ENCODE data around the gene APBB2. TPM values are rescaled to one million over a fixed set of nuclear protein-coding genes. Genes with fewer than 3 reads are reported as not detected.

APBB2 gene
- total and polyA plus RNA-seq, 2 donors (not counting 1 experiment from before 2014, with no cell fraction given) = 4.4 to 15.8 TPM

DNA sequence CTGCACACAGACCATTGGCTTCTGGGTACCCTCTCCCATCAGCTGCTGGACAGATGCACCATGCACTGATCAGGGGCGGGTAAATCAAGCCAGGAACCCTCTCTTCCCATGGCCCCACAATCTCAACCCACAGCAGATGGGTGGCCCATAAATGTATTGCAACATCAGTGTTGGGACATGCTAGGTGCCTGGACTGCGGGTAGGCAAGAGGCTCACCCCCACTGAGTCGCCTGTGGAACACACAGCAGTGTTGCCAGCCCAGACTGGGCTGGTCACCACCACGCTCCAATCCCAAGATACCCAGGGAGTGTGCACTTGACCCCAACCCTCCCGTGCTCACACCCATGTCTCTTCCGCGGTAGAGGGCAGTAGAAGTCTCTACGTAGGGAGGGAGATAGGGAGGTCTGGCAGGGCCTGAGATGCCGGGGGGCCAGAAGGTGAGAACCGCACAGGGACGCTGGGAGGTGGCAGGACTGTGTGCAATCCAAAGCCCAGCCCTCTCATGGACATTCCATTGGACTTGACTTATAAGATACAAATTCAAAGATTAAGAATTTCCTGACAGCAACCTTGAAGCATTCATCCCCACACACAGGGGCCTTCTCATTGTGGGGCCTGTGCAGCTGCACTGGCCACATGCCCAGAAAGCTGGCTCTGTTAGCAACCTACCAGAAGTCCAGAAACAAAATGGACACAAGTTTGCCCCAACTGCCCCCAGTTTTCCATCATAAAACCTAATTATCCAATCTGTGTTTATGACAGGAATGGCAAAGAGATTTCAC lies 280.9 kb downstream of the APBB2 start:
- WGBS (ENCODE audit: insufficient coverage) = 94% methylated on average over 5 of the region's 11 CpGs
- no peak overlapping the region for H3K4me3 ChIP-seq (ENCODE audit: control extremely low read depth in 1 of 5, extremely low read depth in 1 of 5, insufficient read depth in 1 of 5, low read depth in 2 of 5, low read length in 4 of 5)
- Mint-ChIP-seq H3K4me3 (no peak overlapping the region), H3K27ac (no peak overlapping the region), H3K4me1 (no peaks in the 10 kb centered on the region), H3K27me3 (peaks cover 8% of the 10 kb centered on the region), H3K9me3 (ENCODE audit: insufficient read depth) (no peaks in the 10 kb centered on the region)
- H3K4me1 ChIP-seq (ENCODE audit: control insufficient read depth in 2 of 2, insufficient read depth in 2 of 2, low read length in 2 of 2) = no peaks in the 10 kb centered on the region
- H3K27ac ChIP-seq (ENCODE audit: low read length in 2 of 2) = no peak overlapping the region
- H3K9me3 ChIP-seq (ENCODE audit: control extremely low read depth in 1 of 3, control insufficient read depth in 2 of 3, insufficient read depth in 1 of 3, low read length in 2 of 3) = no peaks in the 10 kb centered on the region
- CTCF ChIA-PET = no interaction called here
- H4K20me1 ChIP-seq (ENCODE audit: control insufficient read depth, insufficient read depth, low read length, poor library complexity, severe bottlenecking) = no peaks in the 10 kb centered on the region
- POLR2A ChIA-PET = no interaction called here
- no peak overlapping the region for H3K4me2 ChIP-seq (replicated peaks; ENCODE audit: low read depth, low read length, poor library complexity, severe bottlenecking)
- H3K27me3 ChIP-seq (replicated peaks in 1 of 4; ENCODE audit: control extremely low read depth in 1 of 4, control insufficient read depth in 3 of 4, insufficient read depth in 4 of 4, low read length in 3 of 4) = peaks cover 0 to 12% (median 0%) of the 10 kb centered on the region in 4 experiments
- H3K9ac ChIP-seq (ENCODE audit: low read length) = no peak overlapping the region
- DNase-seq (no peak), ATAC-seq (ENCODE audit: low read depth) (no peak)
- H3K36me3 ChIP-seq (replicated peaks in 1 of 2; ENCODE audit: control extremely low read depth in 1 of 2, control insufficient read depth in 1 of 2, extremely low read depth in 1 of 2, insufficient read depth in 2 of 2, low read length in 1 of 2) = no peaks in the 10 kb centered on the region
- TF ChIP-seq EZH2 (IDR thresholded peaks at IDR 0.05; ENCODE audit: borderline replicate concordance, insufficient read depth, low read depth, low read length, poor library complexity, severe bottlenecking) = no peak
- TF ChIP-seq, protein P1, sequence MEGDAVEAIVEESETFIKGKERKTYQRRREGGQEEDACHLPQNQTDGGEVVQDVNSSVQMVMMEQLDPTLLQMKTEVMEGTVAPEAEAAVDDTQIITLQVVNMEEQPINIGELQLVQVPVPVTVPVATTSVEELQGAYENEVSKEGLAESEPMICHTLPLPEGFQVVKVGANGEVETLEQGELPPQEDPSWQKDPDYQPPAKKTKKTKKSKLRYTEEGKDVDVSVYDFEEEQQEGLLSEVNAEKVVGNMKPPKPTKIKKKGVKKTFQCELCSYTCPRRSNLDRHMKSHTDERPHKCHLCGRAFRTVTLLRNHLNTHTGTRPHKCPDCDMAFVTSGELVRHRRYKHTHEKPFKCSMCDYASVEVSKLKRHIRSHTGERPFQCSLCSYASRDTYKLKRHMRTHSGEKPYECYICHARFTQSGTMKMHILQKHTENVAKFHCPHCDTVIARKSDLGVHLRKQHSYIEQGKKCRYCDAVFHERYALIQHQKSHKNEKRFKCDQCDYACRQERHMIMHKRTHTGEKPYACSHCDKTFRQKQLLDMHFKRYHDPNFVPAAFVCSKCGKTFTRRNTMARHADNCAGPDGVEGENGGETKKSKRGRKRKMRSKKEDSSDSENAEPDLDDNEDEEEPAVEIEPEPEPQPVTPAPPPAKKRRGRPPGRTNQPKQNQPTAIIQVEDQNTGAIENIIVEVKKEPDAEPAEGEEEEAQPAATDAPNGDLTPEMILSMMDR (IDR thresholded peaks at IDR 0.05) = no peak
- no peaks in the 10 kb centered on the region for H3K79me2 ChIP-seq (ENCODE audit: control insufficient read depth, insufficient read depth, low read length)
- intact Hi-C loops (cut with micrococcal nuclease) = no loop called here
- H2AFZ ChIP-seq (ENCODE audit: insufficient read depth, low read depth, low read length, poor library complexity, severe bottlenecking) = no peak overlapping the region

DNA sequence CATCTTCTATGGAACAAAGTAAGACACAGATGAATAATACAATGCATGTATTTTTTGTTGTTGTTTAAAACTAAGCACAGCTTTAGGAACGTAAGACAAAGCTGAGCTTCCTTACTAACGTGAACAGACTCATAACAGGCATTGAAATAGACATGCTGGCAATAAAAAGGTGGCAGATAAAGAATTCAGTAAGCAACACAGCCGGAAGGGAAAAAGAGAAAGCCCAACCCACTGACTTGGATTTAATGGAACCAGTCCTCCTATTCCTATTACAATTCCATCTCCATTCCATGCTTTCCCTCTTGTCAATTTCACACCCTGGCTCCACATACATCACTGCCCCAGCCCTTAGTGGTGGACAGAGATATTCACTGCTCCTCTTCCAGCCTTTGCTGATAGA lies 282.5 kb downstream of the APBB2 start:
- Histone ChIP-seq H3K27me3 (replicated peaks in 1 of 4; ENCODE audit: control extremely low read depth in 1 of 4, control insufficient read depth in 3 of 4, insufficient read depth in 4 of 4, low read length in 3 of 4) (peaks cover 0 to 12% (median 0%) of the 10 kb centered on the region in 4 experiments), H3K27ac (ENCODE audit: low read length in 2 of 2) (no peak overlapping the region), H3K4me1 (ENCODE audit: control insufficient read depth in 2 of 2, insufficient read depth in 2 of 2, low read length in 2 of 2) (no peaks in the 10 kb centered on the region), H3K4me3 (ENCODE audit: control extremely low read depth in 1 of 5, extremely low read depth in 1 of 5, insufficient read depth in 1 of 5, low read depth in 2 of 5, low read length in 4 of 5) (no peak overlapping the region), H3K9me3 (ENCODE audit: control extremely low read depth in 1 of 3, control insufficient read depth in 2 of 3, insufficient read depth in 1 of 3, low read length in 2 of 3) (no peaks in the 10 kb centered on the region), H3K9ac (ENCODE audit: low read length) (no peak overlapping the region), H3K79me2 (ENCODE audit: control insufficient read depth, insufficient read depth, low read length) (no peaks in the 10 kb centered on the region), H4K20me1 (ENCODE audit: control insufficient read depth, insufficient read depth, low read length, poor library complexity, severe bottlenecking) (no peaks in the 10 kb centered on the region), H2AFZ (ENCODE audit: insufficient read depth, low read depth, low read length, poor library complexity, severe bottlenecking) (no peak overlapping the region), H3K4me2 (replicated peaks; ENCODE audit: low read depth, low read length, poor library complexity, severe bottlenecking) (no peak overlapping the region), H3K36me3 (replicated peaks in 1 of 2; ENCODE audit: control extremely low read depth in 1 of 2, control insufficient read depth in 1 of 2, extremely low read depth in 1 of 2, insufficient read depth in 2 of 2, low read length in 1 of 2) (no peaks in the 10 kb centered on the region)
- ChIA-PET CTCF (interaction anchor here (1.0 kb wide), 1 partner anchor 39 kb away, joined by 3 read pairs; no protein-coding TSS in a partner anchor), POLR2A (no interaction called here)
- no peak for DNase-seq
- Mint-ChIP-seq H3K4me1 (peaks cover 3% of the 10 kb centered on the region), H3K4me3 (no peak overlapping the region), H3K27me3 (peaks cover 12% of the 10 kb centered on the region), H3K27ac (no peak overlapping the region), H3K9me3 (ENCODE audit: insufficient read depth) (no peaks in the 10 kb centered on the region)
- TF ChIP-seq, protein P1 (IDR thresholded peaks at IDR 0.05) = no peak
- no peak for TF ChIP-seq EZH2 (IDR thresholded peaks at IDR 0.05; ENCODE audit: borderline replicate concordance, insufficient read depth, low read depth, low read length, poor library complexity, severe bottlenecking)
- ATAC-seq (ENCODE audit: low read depth) = no peak
- 89% methylated on average over 1 of the region's 3 CpGs for WGBS (ENCODE audit: insufficient coverage)
- intact Hi-C loops (cut with micrococcal nuclease) = no loop called here
